ENCODE data around the gene NTNG2. TPM values are rescaled to one million over a fixed set of nuclear protein-coding genes. Genes with fewer than 3 reads are reported as not detected.

The NTNG2 gene
- total RNA-seq, 4 donors from 2014 or later: 1.5 to 6.6 (median 4.3) TPM

DNA sequence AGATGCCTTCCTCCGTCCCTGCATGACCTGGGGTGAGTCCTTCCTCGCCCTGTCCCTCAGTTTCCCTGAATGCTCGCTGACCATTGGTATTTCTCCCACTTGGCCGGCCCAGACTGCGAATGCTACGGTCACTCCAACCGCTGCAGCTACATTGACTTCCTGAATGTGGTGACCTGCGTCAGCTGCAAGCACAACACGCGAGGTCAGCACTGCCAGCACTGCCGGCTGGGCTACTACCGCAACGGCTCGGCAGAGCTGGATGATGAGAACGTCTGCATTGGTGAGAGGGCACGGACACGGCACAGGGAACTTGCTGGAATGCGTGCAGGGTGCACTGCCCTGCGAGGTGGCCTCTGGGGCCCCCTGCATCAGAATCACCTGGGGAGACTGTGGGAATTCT lies 77.1 kb downstream of the NTNG2 start:
- Histone ChIP-seq H3K4me1 (peaks cover 11 to 42% (median 32%) of the 10 kb centered on the region in 4 donors), H3K4me3 (no peak overlapping the region), H3K36me3 (no peaks in the 10 kb centered on the region), H3K27ac (replicated peaks in 1 of 4) (no peak overlapping the region), H3K27me3 (peaks cover 0 to 20% (median 4%) of the 10 kb centered on the region in 4 donors), H3K9me3 (no peaks in the 10 kb centered on the region)
- no peak for DNase-seq (ENCODE audit: extremely low spot score)
- TF ChIP-seq POLR2AphosphoS5 (IDR thresholded peaks at IDR 0.05) (no peak), EP300 (IDR thresholded peaks at IDR 0.05) (no peak), POLR2A (IDR thresholded peaks at IDR 0.05; ENCODE audit: low read depth) (no peak)
- TF ChIP-seq, protein P1, sequence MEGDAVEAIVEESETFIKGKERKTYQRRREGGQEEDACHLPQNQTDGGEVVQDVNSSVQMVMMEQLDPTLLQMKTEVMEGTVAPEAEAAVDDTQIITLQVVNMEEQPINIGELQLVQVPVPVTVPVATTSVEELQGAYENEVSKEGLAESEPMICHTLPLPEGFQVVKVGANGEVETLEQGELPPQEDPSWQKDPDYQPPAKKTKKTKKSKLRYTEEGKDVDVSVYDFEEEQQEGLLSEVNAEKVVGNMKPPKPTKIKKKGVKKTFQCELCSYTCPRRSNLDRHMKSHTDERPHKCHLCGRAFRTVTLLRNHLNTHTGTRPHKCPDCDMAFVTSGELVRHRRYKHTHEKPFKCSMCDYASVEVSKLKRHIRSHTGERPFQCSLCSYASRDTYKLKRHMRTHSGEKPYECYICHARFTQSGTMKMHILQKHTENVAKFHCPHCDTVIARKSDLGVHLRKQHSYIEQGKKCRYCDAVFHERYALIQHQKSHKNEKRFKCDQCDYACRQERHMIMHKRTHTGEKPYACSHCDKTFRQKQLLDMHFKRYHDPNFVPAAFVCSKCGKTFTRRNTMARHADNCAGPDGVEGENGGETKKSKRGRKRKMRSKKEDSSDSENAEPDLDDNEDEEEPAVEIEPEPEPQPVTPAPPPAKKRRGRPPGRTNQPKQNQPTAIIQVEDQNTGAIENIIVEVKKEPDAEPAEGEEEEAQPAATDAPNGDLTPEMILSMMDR (IDR thresholded peaks at IDR 0.05): no peak
- intact Hi-C loops (cut with DNase I): loop anchor here (5.0 to 10.0 kb wide), 2 partner anchors 154 to 477 kb away; no protein-coding TSS in a partner anchor
- 81% methylated on average over 10 of the region's 19 CpGs for WGBS

DNA sequence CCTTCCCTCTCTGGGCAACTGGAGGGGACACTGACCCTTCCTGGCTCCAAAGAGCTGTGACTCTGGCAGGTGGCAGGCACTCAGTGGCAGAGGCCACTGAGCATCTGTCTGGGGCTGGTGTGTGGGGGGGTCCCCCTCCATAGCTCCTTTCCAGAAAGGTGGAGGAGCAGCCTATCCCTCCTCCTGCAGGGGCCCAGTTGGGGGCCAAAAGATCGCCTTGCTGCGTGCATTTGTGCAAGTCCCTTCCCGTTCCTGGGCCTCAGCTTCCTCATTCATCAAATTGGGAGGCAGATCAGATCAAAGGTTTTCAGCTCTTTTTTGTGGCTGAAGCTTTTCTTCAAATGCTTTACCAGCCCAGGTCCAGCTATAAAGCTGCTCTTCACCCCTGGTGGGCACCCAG lies 77.7 kb downstream of the NTNG2 start:
- intact Hi-C loops (cut with DNase I): loop anchor here (5.0 to 10.0 kb wide), 2 partner anchors 155 to 477 kb away; no protein-coding TSS in a partner anchor
- Histone ChIP-seq H3K27me3 (peaks cover 0 to 20% (median 4%) of the 10 kb centered on the region in 4 donors), H3K4me1 (peaks cover 11 to 42% (median 32%) of the 10 kb centered on the region in 4 donors), H3K4me3 (no peak overlapping the region), H3K9me3 (no peaks in the 10 kb centered on the region), H3K36me3 (no peaks in the 10 kb centered on the region), H3K27ac (replicated peaks in 1 of 4) (no peak overlapping the region)
- TF ChIP-seq POLR2A (IDR thresholded peaks at IDR 0.05; ENCODE audit: low read depth): no peak
- TF ChIP-seq EP300 (IDR thresholded peaks at IDR 0.05): no peak
- TF ChIP-seq, protein P1 (IDR thresholded peaks at IDR 0.05): no peak
- TF ChIP-seq POLR2AphosphoS5 (IDR thresholded peaks at IDR 0.05): no peak
- no peak for DNase-seq (ENCODE audit: extremely low spot score)
- 70% methylated on average over 3 of the region's 3 CpGs for WGBS

DNA sequence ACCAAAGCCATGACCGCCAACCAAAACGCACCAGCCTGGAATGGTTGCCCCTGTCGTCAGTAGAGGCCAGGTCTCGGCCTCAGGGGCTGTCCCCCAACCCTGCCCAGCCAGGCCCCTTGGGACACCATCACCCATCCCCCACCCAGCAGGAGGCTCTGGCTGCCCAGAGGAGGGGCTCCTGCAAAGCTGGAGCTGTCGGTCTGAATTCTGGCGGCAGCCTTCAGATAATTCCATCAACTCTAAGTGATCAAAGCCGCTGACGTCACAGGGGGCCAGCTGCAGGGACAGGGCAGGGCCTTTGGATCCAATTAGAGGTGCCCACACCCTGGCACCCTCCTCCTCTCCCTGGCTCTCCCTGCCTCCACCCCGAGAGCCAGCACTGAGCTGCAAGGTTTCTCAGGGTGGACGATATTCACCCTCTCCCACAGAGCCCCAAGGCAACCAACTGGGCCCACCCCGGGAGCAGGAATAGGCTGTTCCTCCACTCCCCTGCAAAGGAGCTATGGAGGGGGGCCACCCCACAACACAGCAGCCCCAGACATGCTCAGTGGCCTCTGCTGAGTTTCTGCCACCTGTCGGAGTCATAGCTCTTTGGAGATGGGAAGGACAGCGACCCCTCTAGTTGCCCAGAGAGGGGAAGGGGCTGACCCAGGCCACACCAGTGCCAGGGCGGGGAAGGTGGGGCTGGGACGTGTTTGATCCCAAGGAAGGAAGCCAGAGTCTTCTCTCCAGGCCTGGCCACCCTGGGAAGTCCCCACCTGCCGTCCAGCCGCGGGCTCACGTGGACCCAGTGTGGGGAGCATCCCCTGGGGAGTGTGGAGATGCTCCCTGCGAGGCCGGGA lies 78.4 kb downstream of the NTNG2 start:
- Histone ChIP-seq H3K27ac (replicated peaks in 1 of 4) (peak overlapping the region; percentile 5 to 67 (median 50)), H3K27me3 (peaks cover 0 to 21% (median 4%) of the 10 kb centered on the region in 4 donors), H3K4me1 (peaks cover 14 to 42% (median 37%) of the 10 kb centered on the region in 4 donors), H3K4me3 (peak overlapping the region; percentile 70 to 81 (median 76)), H3K36me3 (no peaks in the 10 kb centered on the region), H3K9me3 (no peaks in the 10 kb centered on the region)
- no peak for DNase-seq (ENCODE audit: extremely low spot score)
- WGBS: 51% methylated on average over 7 of the region's 21 CpGs
- TF ChIP-seq, protein P1 (IDR thresholded peaks at IDR 0.05): no peak
- TF ChIP-seq POLR2AphosphoS5 (IDR thresholded peaks at IDR 0.05) (no peak), POLR2A (IDR thresholded peaks at IDR 0.05; ENCODE audit: low read depth) (no peak), EP300 (IDR thresholded peaks at IDR 0.05) (no peak)
- intact Hi-C loops (cut with DNase I): loop anchor here (5.0 to 10.0 kb wide), 2 partner anchors 155 to 478 kb away; no protein-coding TSS in a partner anchor

DNA sequence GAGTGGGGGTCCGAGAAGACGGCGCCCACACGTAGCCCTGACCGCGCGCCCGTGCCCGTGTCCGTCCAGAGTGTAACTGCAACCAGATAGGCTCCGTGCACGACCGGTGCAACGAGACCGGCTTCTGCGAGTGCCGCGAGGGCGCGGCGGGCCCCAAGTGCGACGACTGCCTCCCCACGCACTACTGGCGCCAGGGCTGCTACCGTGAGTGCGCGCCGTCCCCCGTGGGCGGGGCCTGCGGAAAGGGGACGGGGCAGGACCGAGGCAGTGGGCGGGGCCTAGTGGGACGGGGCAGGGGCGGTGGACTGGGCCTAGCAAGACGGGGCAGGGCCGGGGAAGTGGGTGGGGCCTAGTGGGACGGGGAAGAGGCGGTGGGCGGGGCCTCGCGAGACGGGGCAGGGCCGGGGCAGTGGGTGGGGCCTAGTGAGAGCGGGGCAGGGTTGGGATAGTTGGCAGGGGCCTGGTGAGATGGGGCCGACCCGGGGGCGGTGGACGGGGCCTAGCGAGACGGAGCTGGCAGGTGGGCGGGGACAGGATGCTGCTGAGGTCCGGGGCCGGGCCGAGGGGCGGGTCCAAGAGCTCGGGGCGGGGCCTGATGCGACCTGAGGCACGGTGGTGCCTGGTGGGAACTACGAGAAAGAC lies 79.1 kb downstream of the NTNG2 start:
- H3K36me3 ChIP-seq: no peaks in the 10 kb centered on the region
- H3K27ac ChIP-seq (replicated peaks in 1 of 4): peak overlapping the region; percentile 40 to 67 (median 56)
- intact Hi-C loops (cut with DNase I): no loop called here
- H3K27me3 ChIP-seq: peaks cover 0 to 21% (median 4%) of the 10 kb centered on the region in 4 donors
- peak overlapping the region; percentile 70 to 81 (median 76) for H3K4me3 ChIP-seq
- 1% methylated on average over 25 of the region's 63 CpGs for WGBS
- peaks cover 20 to 47% (median 42%) of the 10 kb centered on the region in 4 donors for H3K4me1 ChIP-seq
- no peaks in the 10 kb centered on the region for H3K9me3 ChIP-seq
- no peak for TF ChIP-seq EP300 (IDR thresholded peaks at IDR 0.05)
- TF ChIP-seq POLR2AphosphoS5 (IDR thresholded peaks at IDR 0.05): peak; percentile 62 to 63
- DNase-seq (ENCODE audit: extremely low spot score): peak; percentile 100

DNA sequence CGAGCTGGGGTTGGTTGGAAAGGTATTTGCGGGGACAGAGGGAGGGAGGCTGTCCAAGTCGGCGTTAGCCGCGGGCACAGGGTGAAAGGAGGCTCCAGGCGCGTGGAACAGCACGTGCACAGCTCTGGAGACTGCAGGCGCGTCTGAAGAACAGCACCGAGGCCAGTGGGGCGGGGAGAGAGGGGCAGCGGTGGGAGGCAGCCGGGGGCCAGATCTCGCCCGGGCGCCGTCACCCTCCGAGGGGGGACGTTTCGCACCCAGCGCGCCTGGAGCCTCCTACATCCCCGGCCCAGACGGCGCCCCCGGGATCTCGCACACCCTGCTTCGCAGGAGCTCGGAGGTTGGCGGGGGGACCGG lies 79.6 kb downstream of the NTNG2 start:
- intact Hi-C loops (cut with DNase I): no loop called here
- Histone ChIP-seq H3K36me3 (no peaks in the 10 kb centered on the region), H3K9me3 (no peaks in the 10 kb centered on the region), H3K27ac (replicated peaks in 1 of 4) (peak overlapping the region; percentile 40 to 67 (median 56)), H3K27me3 (peaks cover 0 to 21% (median 1%) of the 10 kb centered on the region in 4 donors), H3K4me3 (peak overlapping the region; percentile 70 to 81 (median 76)), H3K4me1 (peaks cover 20 to 45% (median 42%) of the 10 kb centered on the region in 4 donors)
- peak; percentile 1 to 17 for TF ChIP-seq POLR2AphosphoS5 (IDR thresholded peaks at IDR 0.05)
- TF ChIP-seq, protein P1 (IDR thresholded peaks at IDR 0.05): no peak
- no peak for TF ChIP-seq POLR2A (IDR thresholded peaks at IDR 0.05; ENCODE audit: low read depth)
- 2% methylated on average over 13 of the region's 33 CpGs for WGBS
- no peak for DNase-seq (ENCODE audit: extremely low spot score)
